ENCODE measurements around the gene AXL.

GRCh38 chr19:41265395-41266153, 46.6 kb downstream of the AXL start:
- TF ChIP-seq CTCF (IDR thresholded peaks at IDR 0.05) (no peak), POLR2AphosphoS5 (IDR thresholded peaks at IDR 0.05; ENCODE audit: low read depth, low read length) (no peak; the same call in 1 of the 2 replicates)

All from Panc1 (cell line).